Measurements from ENCODE around the gene MYL11. TPM values are rescaled to one million over a fixed set of nuclear protein-coding genes. Genes with fewer than 3 reads are reported as not detected.

MYL11 gene
- polyA plus RNA-seq, 1 of the 3 experiments (the other 2 are of a cell fraction) = 0.23 TPM

DNA sequence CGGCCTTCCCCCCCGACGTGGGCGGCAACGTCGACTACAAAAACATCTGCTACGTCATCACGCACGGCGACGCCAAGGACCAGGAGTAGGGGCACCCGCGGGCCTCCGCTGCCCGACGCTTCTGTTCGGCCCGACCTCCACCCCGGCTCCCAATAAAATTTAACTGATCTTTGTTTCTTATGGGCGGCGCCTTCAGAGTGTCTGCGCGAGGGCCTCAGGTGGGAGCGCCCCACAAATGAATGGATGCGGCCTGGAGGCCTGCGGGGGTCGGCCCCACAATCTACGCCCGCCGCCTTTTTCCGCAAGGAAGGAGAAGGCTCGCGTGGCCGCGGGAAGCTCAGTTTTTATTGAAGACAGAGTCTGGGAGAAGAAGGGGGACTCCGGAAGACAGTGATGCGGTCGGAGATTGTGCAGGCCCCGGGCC lies 3.2 kb downstream of the MYL11 start (continued):
- TF ChIP-seq RFX5 (IDR thresholded peaks at IDR 0.05; ENCODE audit: low read length) (no peak; the same call in 1 of the 2 replicates), FOXM1 (IDR thresholded peaks at IDR 0.05; ENCODE audit: low read depth) (peak; percentile 39; the same call in 1 of the 2 replicates), RCOR1 (IDR thresholded peaks at IDR 0.05; ENCODE audit: low read length) (0 out of 2 replicates have a peak, but pooled peaks have one; percentile 9), POLR2AphosphoS5 (IDR thresholded peaks at IDR 0.05; ENCODE audit: low read depth, low read length) (peak; percentile 82), SMC3 (IDR thresholded peaks at IDR 0.05; ENCODE audit: low read depth, low read length) (no peak), REST (IDR thresholded peaks at IDR 0.05; ENCODE audit: low read depth, low read length) (no peak), RXRA (IDR thresholded peaks at IDR 0.05; ENCODE audit: borderline replicate concordance, low read depth) (no peak), FOXJ3 (CRISPR knock-in tag; IDR thresholded peaks at IDR 0.05) (peak; percentile 60; the same call in 1 of the 2 replicates), EP300 (IDR thresholded peaks at IDR 0.05; ENCODE audit: borderline replicate concordance in 1 of 2, low read depth in 1 of 2, low read length in 1 of 2) (no peak), MEF2A (IDR thresholded peaks at IDR 0.05; ENCODE audit: borderline replicate concordance, low read depth) (no peak)
- TF ChIP-seq, protein P1, sequence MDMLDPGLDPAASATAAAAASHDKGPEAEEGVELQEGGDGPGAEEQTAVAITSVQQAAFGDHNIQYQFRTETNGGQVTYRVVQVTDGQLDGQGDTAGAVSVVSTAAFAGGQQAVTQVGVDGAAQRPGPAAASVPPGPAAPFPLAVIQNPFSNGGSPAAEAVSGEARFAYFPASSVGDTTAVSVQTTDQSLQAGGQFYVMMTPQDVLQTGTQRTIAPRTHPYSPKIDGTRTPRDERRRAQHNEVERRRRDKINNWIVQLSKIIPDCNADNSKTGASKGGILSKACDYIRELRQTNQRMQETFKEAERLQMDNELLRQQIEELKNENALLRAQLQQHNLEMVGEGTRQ (IDR thresholded peaks at IDR 0.05; ENCODE audit: borderline replicate concordance, low read depth, low read length) = no peak

DNA sequence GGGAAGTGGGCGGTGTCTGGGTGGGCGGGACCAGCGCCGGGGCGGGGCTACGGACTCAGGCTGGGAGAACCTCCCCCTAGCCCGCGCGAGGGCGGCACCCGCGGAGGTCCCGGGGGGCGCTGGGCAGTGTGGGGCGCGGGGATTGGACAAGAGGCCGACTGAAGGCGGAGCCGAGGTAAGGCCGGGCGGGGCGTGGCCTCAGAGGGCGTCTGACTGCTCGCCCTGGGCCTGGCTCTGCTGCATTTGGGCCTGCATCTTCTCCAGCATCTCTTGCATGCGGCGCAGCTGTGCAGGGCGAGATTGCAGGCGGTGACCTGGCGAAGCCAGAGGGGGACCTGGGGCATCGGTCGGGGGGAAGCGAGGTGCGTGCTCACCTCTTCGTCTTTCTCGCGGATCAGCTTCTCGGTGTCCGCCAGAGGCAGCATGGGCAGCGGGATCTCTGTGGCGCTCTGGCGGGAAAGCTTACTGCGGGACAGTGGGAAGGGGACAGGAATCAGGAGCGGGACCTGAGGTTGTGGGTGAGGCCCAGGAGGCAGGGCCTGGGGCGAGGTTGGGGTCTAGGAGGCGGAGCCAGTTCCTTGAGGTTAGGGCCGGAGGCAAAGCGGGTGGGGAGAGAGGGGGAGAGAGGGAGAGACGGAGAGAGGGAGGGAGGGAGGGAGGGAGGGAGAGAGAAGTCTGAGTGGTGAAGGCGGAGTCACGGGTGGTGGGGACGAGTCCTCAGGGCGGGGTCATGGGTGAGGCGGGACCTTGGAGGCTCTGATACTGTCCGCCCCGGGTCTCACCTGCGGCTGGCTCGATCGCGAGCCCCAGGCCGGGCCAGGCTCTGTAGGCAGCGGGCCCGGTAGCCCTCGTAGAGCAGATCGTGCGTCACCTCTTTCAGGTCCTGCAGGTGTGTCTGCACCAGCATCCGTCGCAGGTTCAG lies 3.9 kb downstream of the MYL11 start:
- Histone ChIP-seq H4K20me1 (ENCODE audit: insufficient read depth) (peaks cover 12% of the 10 kb centered on the region; the same call in 1 of the 2 replicates), H3K79me2 (ENCODE audit: insufficient read depth) (peaks cover 15% of the 10 kb centered on the region; the same call in 1 of the 2 replicates), H3K9me3 (no peaks in the 10 kb centered on the region), H3K9ac (peak overlapping the region; percentile 97), H3K27ac (ENCODE audit: low read depth in 2 of 2, low read length in 1 of 2) (peak overlapping the region; percentile 98 to 99), H3K4me1 (ENCODE audit: control insufficient read depth in 1 of 2, insufficient read depth in 2 of 2, low read depth in 1 of 2, low read length in 1 of 2) (peaks cover 6 to 9% of the 10 kb centered on the region in 2 experiments; a peak in 3 of 4 replicates), H2AFZ (ENCODE audit: low read depth) (peak overlapping the region; percentile 93), H3K27me3 (ENCODE audit: insufficient read depth) (no peaks in the 10 kb centered on the region), H3K36me3 (replicated peaks in 1 of 2; ENCODE audit: control insufficient read depth in 1 of 2, insufficient read depth in 2 of 2, low read length in 1 of 2) (peaks cover 0 to 6% of the 10 kb centered on the region in 2 experiments), H3K4me2 (peak overlapping the region; percentile 100), H3F3A (replicated peaks; ENCODE audit: insufficient read depth) (peaks cover 19% of the 10 kb centered on the region), H3K9me2 (no peaks in the 10 kb centered on the region), H3K4me3 (ENCODE audit: low read depth in 2 of 2, low read length in 1 of 2) (peak overlapping the region; percentile 70 to 96)
- WGBS (ENCODE audit: low lambda C conversion rate) = 2% methylated on average over 23 of the region's 67 CpGs
- TF ChIP-seq CTCF (IDR thresholded peaks at IDR 0.05) (peak; percentile 35), POLR2AphosphoS5 (IDR thresholded peaks at IDR 0.05; ENCODE audit: low read depth, low read length) (peak; percentile 93), MXI1 (IDR thresholded peaks at IDR 0.05; ENCODE audit: low read depth, low read length) (peak; percentile 48; the same call in 1 of the 2 replicates), FOXM1 (IDR thresholded peaks at IDR 0.05; ENCODE audit: low read depth) (no peak), TAF1 (IDR thresholded peaks at IDR 0.05; ENCODE audit: borderline replicate concordance, low read depth, low read length) (peak; percentile 77), EP300 (IDR thresholded peaks at IDR 0.05; ENCODE audit: borderline replicate concordance in 1 of 2, low read depth in 1 of 2, low read length in 1 of 2) (peak in 1 of 2 experiments; percentile 18; a peak in 1 of 4 replicates), CHD2 (IDR thresholded peaks at IDR 0.05; ENCODE audit: low read length, partially characterized antibody) (no peak)
- TF ChIP-seq, protein P2, sequence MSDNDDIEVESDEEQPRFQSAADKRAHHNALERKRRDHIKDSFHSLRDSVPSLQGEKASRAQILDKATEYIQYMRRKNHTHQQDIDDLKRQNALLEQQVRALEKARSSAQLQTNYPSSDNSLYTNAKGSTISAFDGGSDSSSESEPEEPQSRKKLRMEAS (IDR thresholded peaks at IDR 0.05; ENCODE audit: low read depth) = peak; percentile 57; the same call in 1 of the 2 replicates
- ChIA-PET CTCF (interaction anchor here (0.6 to 2.0 kb wide), 7 partner anchors 17 to 31 kb away, joined by 3 to 11 read pairs (median 3); partner anchors contain the start of genes CD2BP2, ZNF48 and ZNF771), POLR2A (interaction anchor here (0.9 to 1.5 kb wide), 5 partner anchors 9 to 24 kb away, joined by 3 to 9 read pairs (median 3); partner anchors contain the start of gene ZNF48)
- peak; percentile 98 for DNase-seq

All from SK-N-SH (cell line).